ENCODE results near the gene GRK1.

The GRK1 gene

GRCh38 chr13:113735750-113736149, 68.7 kb downstream of the GRK1 start (continued):
- no peak for TF ChIP-seq PRDM2 (tag by site-specific recombination; IDR thresholded peaks at IDR 0.05; ENCODE audit: borderline replicate concordance)

GRCh38 chr13:113736258-113736731, 69.3 kb downstream of the GRK1 start:
- POLR2A ChIA-PET, result no interaction called here
- Histone ChIP-seq H3K9me3 (ENCODE audit: control insufficient read depth, insufficient read depth, low read depth, low read length) (no peaks in the 10 kb centered on the region), H3K4me3 (ENCODE audit: low read depth, low read length) (no peak overlapping the region), H3K27ac (ENCODE audit: extremely low read depth, low read depth, low read length) (no peak overlapping the region), H3K36me3 (ENCODE audit: control insufficient read depth in 2 of 2, insufficient read depth in 1 of 2, low read length in 2 of 2) (no peaks in the 10 kb centered on the region), H3K4me1 (ENCODE audit: control insufficient read depth, insufficient read depth, low read length) (no peaks in the 10 kb centered on the region)
- CTCF ChIA-PET, result interaction anchor here (0.7 kb wide), 1 partner anchor 490 kb away, joined by 3 read pairs; no protein-coding TSS in a partner anchor
- no peak for TF ChIP-seq ZNF629 (tag by site-specific recombination; IDR thresholded peaks at IDR 0.05)
- TF ChIP-seq ZNF48 (tag by site-specific recombination; IDR thresholded peaks at IDR 0.05), result no peak
- TF ChIP-seq ZNF202 (tag by site-specific recombination; IDR thresholded peaks at IDR 0.05; ENCODE audit: borderline replicate concordance), result no peak
- no peak for TF ChIP-seq ZNF341 (tag by site-specific recombination; IDR thresholded peaks at IDR 0.05; ENCODE audit: low read depth)
- TF ChIP-seq PRDM10 (tag by site-specific recombination; IDR thresholded peaks at IDR 0.05), result no peak
- TF ChIP-seq BCL6B (tag by site-specific recombination; IDR thresholded peaks at IDR 0.05), result no peak
- TF ChIP-seq ZNF280D (tag by site-specific recombination; IDR thresholded peaks at IDR 0.05), result no peak

Measured in HEK293 (cell line).